Activated naive CD8-positive, alpha-beta T cell treated with anti-CD3 and anti-CD28 coated beads, Interleukin-2, amount 50 U/mL, for 16 hours (primary cell): ENCODE data around the gene TBX2.

Experiments used
- DNase-seq: peaks from one replicate; pipeline ENCODE4 v3.0.0-alpha.2; 2020; ENCODE audit warnings: low read depth, low spot score

The TBX2 gene

GRCh38 chr17:61413661-61414126 is 14.1 kb downstream of the TBX2 start:
- no peak for DNase-seq

- no peak for DNase-seq
Measured at GRCh38 chr17:61414141-61414935, 14.7 kb downstream of the TBX2 start.

GRCh38 chr17:61414936-61415251 is 15.3 kb downstream of the TBX2 start:
- no peak for DNase-seq

- no peak for DNase-seq
Measured at GRCh38 chr17:61415374-61416210, 15.9 kb downstream of the TBX2 start.

GRCh38 chr17:61416211-61416539 is 16.5 kb downstream of the TBX2 start:
- no peak for DNase-seq

GRCh38 chr17:61416540-61417363 is 17.1 kb downstream of the TBX2 start:
- DNase-seq: peak; percentile 30

GRCh38 chr17:61418449-61418848 is 18.8 kb downstream of the TBX2 start:
- no peak for DNase-seq

GRCh38 chr17:61419496-61420046 is 19.9 kb downstream of the TBX2 start:
- DNase-seq: no peak

GRCh38 chr17:61420052-61420451 is 20.4 kb downstream of the TBX2 start:
- no peak for DNase-seq

- DNase-seq: no peak
Measured at GRCh38 chr17:61420745-61421398, 21.2 kb downstream of the TBX2 start.

- no peak for DNase-seq
Measured at GRCh38 chr17:61421460-61421859, 21.8 kb downstream of the TBX2 start.

- DNase-seq: no peak
Measured at GRCh38 chr17:61422116-61422799, 22.6 kb downstream of the TBX2 start.

GRCh38 chr17:61422869-61423268 is 23.2 kb downstream of the TBX2 start:
- no peak for DNase-seq

GRCh38 chr17:61423967-61424649 is 24.5 kb downstream of the TBX2 start:
- no peak for DNase-seq

- no peak for DNase-seq
Measured at GRCh38 chr17:61425682-61426481, 26.2 kb downstream of the TBX2 start.

- DNase-seq: no peak
Measured at GRCh38 chr17:61426482-61427304, 27.1 kb downstream of the TBX2 start.

GRCh38 chr17:61427567-61427966 is 27.9 kb downstream of the TBX2 start:
- DNase-seq: no peak

- no peak for DNase-seq
Measured at GRCh38 chr17:61429274-61429673, 29.6 kb downstream of the TBX2 start.
